ENCODE data around the gene JPH2.

JPH2 gene

DNA sequence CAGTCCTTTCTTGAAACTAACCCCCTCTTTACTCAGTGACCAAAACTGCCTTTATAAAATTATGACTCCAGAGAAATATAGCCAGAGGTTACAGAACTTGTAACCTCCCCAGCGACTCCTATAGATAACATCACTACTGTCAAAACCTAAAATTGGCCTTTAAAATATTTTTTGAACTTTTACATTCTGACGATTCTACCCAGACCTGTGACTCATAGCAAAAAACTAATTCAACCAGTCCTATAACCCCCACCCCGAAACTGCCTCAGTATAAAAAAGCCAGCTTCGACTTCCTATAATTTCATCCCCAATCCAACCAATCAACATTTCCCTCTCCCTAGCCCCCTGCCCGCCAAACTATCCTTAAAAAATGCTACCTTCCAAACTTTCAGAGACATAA, 13.9 kb downstream of the JPH2 start:
- TF ChIP-seq, protein P1, sequence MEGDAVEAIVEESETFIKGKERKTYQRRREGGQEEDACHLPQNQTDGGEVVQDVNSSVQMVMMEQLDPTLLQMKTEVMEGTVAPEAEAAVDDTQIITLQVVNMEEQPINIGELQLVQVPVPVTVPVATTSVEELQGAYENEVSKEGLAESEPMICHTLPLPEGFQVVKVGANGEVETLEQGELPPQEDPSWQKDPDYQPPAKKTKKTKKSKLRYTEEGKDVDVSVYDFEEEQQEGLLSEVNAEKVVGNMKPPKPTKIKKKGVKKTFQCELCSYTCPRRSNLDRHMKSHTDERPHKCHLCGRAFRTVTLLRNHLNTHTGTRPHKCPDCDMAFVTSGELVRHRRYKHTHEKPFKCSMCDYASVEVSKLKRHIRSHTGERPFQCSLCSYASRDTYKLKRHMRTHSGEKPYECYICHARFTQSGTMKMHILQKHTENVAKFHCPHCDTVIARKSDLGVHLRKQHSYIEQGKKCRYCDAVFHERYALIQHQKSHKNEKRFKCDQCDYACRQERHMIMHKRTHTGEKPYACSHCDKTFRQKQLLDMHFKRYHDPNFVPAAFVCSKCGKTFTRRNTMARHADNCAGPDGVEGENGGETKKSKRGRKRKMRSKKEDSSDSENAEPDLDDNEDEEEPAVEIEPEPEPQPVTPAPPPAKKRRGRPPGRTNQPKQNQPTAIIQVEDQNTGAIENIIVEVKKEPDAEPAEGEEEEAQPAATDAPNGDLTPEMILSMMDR (IDR thresholded peaks at IDR 0.05), result no peak

DNA sequence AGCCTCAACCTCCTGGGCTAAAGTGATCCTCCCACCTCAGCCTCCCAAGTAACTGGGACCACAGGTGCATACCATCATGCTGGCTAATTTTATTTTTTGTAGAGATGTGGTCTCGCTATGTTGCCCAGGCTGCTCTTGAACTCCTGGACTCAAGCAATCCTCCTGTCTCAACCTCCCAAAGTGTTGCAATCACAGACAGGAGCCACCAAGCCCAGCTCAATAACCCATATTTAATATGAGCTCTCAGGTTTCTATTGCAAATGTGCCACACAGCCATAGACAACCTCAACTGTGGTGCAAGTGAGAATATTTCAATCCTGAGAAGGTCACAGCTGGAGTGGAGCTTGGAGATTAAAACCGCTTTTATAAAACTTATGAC, 14.4 kb downstream of the JPH2 start:
- TF ChIP-seq, protein P1 (IDR thresholded peaks at IDR 0.05), result no peak

DNA sequence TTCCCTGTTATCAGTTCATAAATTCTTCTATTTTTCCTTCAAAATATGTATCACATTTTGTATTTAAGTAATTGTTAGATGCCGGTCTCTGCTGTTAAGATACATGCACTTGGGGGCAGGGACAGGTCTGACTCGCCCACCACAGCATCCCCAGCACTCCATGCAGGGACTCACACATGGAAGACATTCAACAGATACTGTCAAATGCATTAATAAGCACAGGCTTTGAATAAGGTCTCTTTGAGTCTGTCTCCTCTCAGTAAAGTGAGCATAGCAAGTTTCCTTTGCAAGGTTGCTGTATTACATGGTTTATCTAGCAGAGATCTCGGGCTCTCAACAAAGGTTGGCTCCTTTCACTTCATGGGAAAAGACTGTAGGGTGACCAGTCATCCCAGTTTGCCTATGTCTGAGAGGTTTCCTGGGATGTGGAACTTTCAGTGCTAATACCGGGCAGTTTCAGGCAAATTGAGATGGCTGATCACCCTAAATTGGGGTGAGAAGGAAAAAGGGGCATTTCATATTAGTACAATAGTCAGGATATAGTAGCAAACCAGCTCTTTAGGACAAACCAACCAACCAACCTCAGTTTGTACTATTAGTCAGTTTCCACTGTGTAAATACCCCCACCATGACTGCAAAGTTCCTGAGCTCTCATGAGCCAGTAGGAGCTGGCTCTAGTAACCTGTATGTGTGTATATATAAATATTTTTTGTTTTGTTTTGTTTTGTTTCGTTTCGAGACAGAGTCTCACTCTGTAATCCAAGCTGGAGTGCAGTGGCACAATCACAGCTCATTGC, 15.0 kb downstream of the JPH2 start:
- TF ChIP-seq, protein P1 (IDR thresholded peaks at IDR 0.05), result no peak

DNA sequence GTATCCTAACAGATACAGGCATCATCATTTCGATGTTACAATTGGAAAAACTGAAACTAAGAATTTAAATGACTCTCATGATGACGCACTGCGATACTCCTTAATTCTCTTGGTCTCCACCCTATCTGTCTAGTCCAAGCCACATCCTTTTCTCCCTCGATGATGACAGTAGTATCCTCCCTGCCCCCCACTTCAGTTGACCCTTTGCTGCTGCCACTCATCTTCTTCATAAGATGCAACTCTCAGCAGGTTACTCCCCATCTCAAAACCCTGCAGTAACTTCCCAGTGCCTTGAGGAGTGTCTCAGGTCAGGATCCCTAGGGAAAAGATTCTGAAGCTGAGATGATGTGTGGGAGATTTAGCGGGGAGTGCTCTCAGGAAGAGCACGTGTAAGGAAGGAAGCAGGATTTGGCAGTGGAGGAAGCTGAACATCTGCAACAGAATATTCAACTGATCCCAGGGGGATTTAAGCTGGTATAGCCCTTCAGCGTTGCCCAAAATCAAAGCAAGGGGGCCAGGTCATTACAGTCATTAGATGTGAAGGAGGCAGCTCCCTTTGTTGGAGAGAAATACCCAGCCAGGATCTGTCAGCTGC, 16.1 kb downstream of the JPH2 start:
- TF ChIP-seq, protein P1 (IDR thresholded peaks at IDR 0.05), result no peak

DNA sequence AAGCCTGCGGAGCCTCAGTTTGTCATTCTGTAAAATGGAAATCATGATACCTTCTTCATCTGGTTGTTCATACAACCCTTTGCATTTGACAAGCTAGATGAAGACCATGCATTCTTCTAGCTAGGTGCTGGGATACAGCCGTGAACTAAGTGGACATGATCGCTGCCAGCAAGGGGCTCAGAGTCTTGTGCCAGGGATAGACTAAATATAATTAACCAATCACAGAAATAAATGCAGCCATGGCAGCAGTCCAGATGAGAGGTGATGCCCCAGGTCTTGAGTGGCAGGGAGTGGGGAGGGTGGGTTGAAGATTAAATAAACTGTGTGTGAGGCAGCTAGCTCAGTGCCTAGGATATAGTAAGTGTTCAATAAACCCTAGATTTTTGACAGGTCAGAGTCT, 19.3 kb downstream of the JPH2 start:
- TF ChIP-seq, protein P1 (IDR thresholded peaks at IDR 0.05), result no peak

DNA sequence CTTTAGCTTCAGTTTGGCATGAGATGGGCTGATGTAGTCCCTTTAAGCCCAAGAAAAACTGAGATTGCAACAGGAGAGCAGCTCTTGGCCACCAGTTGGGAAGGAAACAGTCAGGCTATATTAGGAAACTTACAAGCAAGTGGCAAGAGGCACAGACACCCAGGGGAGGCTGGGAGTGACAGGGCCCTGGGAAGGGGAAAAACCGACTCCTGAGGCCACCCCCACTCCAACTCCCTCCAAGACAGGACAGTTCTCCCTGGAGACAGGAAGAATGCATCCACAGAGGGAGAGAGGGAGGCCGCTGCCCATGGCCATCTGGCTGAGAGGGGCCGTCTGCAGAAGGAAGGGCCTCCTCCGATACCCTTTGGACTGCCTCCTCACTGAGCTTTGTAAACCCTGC, 20.5 kb downstream of the JPH2 start:
- TF ChIP-seq, protein P1 (IDR thresholded peaks at IDR 0.05), result no peak

DNA sequence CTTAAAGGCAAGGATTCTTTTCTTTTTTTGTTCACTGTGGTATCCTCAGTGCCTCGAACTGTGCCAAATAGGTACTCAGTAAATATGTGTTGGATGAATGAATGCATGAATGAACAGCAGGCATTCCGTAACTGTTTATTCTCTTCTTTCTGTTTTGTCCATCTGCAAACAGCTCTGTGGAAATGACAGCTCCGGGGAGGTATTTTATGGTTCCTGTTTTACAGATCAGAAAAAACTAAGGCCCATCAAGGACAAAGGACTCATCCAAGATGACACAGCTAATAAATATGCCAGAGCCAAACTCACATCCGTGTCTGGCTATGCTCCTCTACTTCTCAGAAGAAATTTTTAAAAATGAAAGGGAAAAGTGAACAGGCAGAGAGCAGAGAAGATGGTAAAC, 21.0 kb downstream of the JPH2 start:
- TF ChIP-seq, protein P1 (IDR thresholded peaks at IDR 0.05), result no peak
